Stomach (tissue), 9 donors: ENCODE data around the gene PCDH18. TPM values are rescaled to one million over a fixed set of nuclear protein-coding genes. Genes with fewer than 3 reads are reported as not detected.

ENCODE experiments used
- DNase-seq, 2 donors: peaks; one replicate each; pipeline versions ENCODE4 v3.0.0 to v3.0.0-alpha.2; 2013 to 2019
- H3K27ac ChIP-seq, 5 donors: fragments of 200-600 bp in 4 of 5; sonication (generic) in 4 of 5; one replicate each; pipeline ENCODE4 v1.5.1; 2013 to 2019; ENCODE audit warnings: mild to moderate bottlenecking in 1 of 5, moderate library complexity in 1 of 5
- H3K27me3 ChIP-seq, 3 donors: fragments of 200-600 bp; sonication (generic); one replicate each; pipeline ENCODE4 v1.5.1; 2017 to 2019; ENCODE audit warnings: mixed run types in 1 of 3
- H3K36me3 ChIP-seq, 4 donors: fragments of 200-600 bp; sonication (generic); 1 replicate in 3 of 4; 2 replicates in 1 of 4; pipeline ENCODE4 v1.5.1; 2016 to 2019
- H3K4me1 ChIP-seq, 4 donors: fragments of 200-600 bp; sonication (generic); one replicate each; pipeline ENCODE4 v1.5.1; 2016 to 2019
- H3K4me3 ChIP-seq, 4 donors: fragments of 200-600 bp; sonication (generic) in 3 of 4; one replicate each; pipeline ENCODE4 v1.5.1; 2016 to 2019; ENCODE audit warnings: mild to moderate bottlenecking in 1 of 4
- H3K9me3 ChIP-seq, 4 donors: fragments of 200-600 bp; sonication (generic); one replicate each; pipeline ENCODE4 v1.5.1; 2016 to 2019
- CTCF ChIP-seq, 7 experiments: fragments of 450-650 bp in 4 of 7; fragments of 200-600 bp in 3 of 7; sonication (generic) in 3 of 7; IDR thresholded peaks; one replicate each; pipeline ENCODE4 v1.5.1; 2016 to 2019; ENCODE audit warnings: antibody characterized with exemption in 7 of 7, control low read depth in 2 of 7, mild to moderate bottlenecking in 1 of 7
- EP300 ChIP-seq: sonication (generic); formaldehyde crosslinking; IDR thresholded peaks from one replicate; pipeline ENCODE4 v1.6.1; 2017; ENCODE audit warnings: antibody characterized with exemption
- POLR2A ChIP-seq, 4 donors: fragments of 450-650 bp; IDR thresholded peaks; one replicate each; pipeline ENCODE4 v1.6.1; 2016; ENCODE audit warnings: antibody characterized with exemption in 4 of 4, control low read depth in 2 of 4, mild to moderate bottlenecking in 1 of 4, moderate library complexity in 1 of 4
- POLR2AphosphoS5 ChIP-seq, 3 donors: sonication (generic); formaldehyde crosslinking; IDR thresholded peaks; one replicate each; pipeline ENCODE4 v1.6.1; 2016; ENCODE audit warnings: antibody characterized with exemption in 3 of 3
- intact Hi-C: fragments of 100-400 bp; cut with DNase I; formaldehyde crosslinking; loops from one replicate; pipeline ENCODE4 v1.15.1; 2023; ENCODE audit warnings: low total_unique reads
- polyA plus RNA-seq, 3 donors: library from polyadenylated mRNA; stranded (reverse); fragments of 200-250 nt; gene quantifications; one replicate each; pipeline ENCODE4 v1.2.3, GENCODE V29; 2013
- total RNA-seq, 5 donors: library from RNA; depleted of rRNA; stranded (reverse); fragments of >200 nt; gene quantifications; one replicate each; pipeline versions ENCODE4 v1.1.0 to v1.2.3, GENCODE V29; 2014 to 2016
- donor health status: healthy with polysubstance abuse.
- donor health status: Bipolar disorder and iron deficiency.
- donor health status: healthy.

PCDH18 gene
- total and polyA plus RNA-seq, 8 donors, result 0.58 to 99.1 (median 7.1) TPM

GRCh38 chr4:137470806-137471205 lies 61.5 kb downstream of the PCDH18 start:
- no peaks in the 10 kb centered on the region for H3K27me3 ChIP-seq
- no peak for TF ChIP-seq POLR2AphosphoS5 (IDR thresholded peaks at IDR 0.05)
- no peak for TF ChIP-seq CTCF (IDR thresholded peaks at IDR 0.05)
- TF ChIP-seq POLR2A (IDR thresholded peaks at IDR 0.05), result no peak
- TF ChIP-seq EP300, result no peak
- no peak overlapping the region for H3K4me3 ChIP-seq
- intact Hi-C loops, result no loop called here
- H3K4me1 ChIP-seq, result peaks cover 0 to 14% (median 4%) of the 10 kb centered on the region in 4 donors
- no peak overlapping the region for H3K27ac ChIP-seq
- H3K9me3 ChIP-seq, result peaks cover 0 to 8% (median 0%) of the 10 kb centered on the region in 4 donors
- no peak for DNase-seq
- H3K36me3 ChIP-seq, result no peaks in the 10 kb centered on the region
